PC-9 (cell line): ENCODE measurements around the gene ZBTB8B. TPM values are rescaled to one million over a fixed set of nuclear protein-coding genes. Genes with fewer than 3 reads are reported as not detected.
"Not testable (repeated sequence)": the region's sequence is repeated elsewhere in the genome, so short reads cannot be mapped to it uniquely, and the experiment has no call there.

Experiments
- BruUV-seq: library from RNA; stranded (reverse); fragments of 400-500 nt; replicated peaks from 2 replicates; lab custom pipeline; 2021; lab: Mats Ljungman, UMichigan
- CTCF ChIA-PET: fragments of 300-600 bp; sonication (Branson Sonifier 250); formaldehyde crosslinking; loops from one replicate; lab custom pipeline; 2022; ENCODE audit warnings: antibody characterized with exemption; lab: Charles Lee
- POLR2A ChIA-PET: fragments of 300-600 bp; sonication (Branson Sonifier 250); formaldehyde crosslinking; loops from one replicate; lab custom pipeline; 2022; ENCODE audit warnings: antibody characterized with exemption; ENCODE audit not compliant: unreplicated experiment; lab: Charles Lee
- DNase-seq, 2 experiments: peaks; one replicate each; pipeline versions ENCODE4 v3.0.0 to v3.0.0-alpha.2; 2015 to 2022; ENCODE audit warnings: mixed read lengths in 1 of 2
- H2AFZ ChIP-seq: fragments of 200-600 bp; sonication (generic); 2 replicates; pipeline ENCODE4 v1.8.1; 2017; ENCODE audit warnings: antibody characterized with exemption
- H3F3A ChIP-seq: fragments of 200-600 bp; sonication (generic); 2 replicates; pipeline ENCODE4 v1.8.1; 2017; ENCODE audit warnings: antibody characterized with exemption, mild to moderate bottlenecking, low read depth; ENCODE audit not compliant: insufficient read depth
- H3K27ac ChIP-seq: fragments of 200-600 bp; sonication (generic); 2 replicates; pipeline ENCODE4 v1.6.1; 2016; ENCODE audit warnings: mixed run types
- H3K27me3 ChIP-seq: fragments of 200-600 bp; sonication (generic); 2 replicates; pipeline ENCODE4 v1.6.1; 2016; ENCODE audit warnings: low read depth, mixed run types; ENCODE audit not compliant: insufficient read depth
- H3K36me3 ChIP-seq: fragments of 200-600 bp; sonication (generic); 2 replicates; pipeline ENCODE4 v1.6.1; 2016; ENCODE audit warnings: low read depth, mixed run types
- H3K4me1 ChIP-seq: fragments of 200-600 bp; sonication (generic); replicated peaks from 2 replicates; pipeline ENCODE4 v1.6.1; 2016; ENCODE audit warnings: mixed run types; ENCODE audit not compliant: insufficient read depth
- H3K4me2 ChIP-seq: fragments of 200-600 bp; sonication (generic); 2 replicates; pipeline ENCODE4 v1.6.1; 2017; ENCODE audit warnings: mixed run types
- H3K4me3 ChIP-seq: fragments of 200-600 bp; sonication (generic); 2 replicates; pipeline ENCODE4 v1.6.1; 2016; ENCODE audit warnings: mixed run types
- H3K79me2 ChIP-seq: fragments of 200-600 bp; sonication (generic); 2 replicates; pipeline ENCODE4 v1.6.1; 2017; ENCODE audit warnings: low read depth, mixed run types
- H3K9me2 ChIP-seq: fragments of 200-600 bp; sonication (generic); 2 replicates; pipeline ENCODE4 v1.8.1; 2017; ENCODE audit warnings: mild to moderate bottlenecking; ENCODE audit not compliant: insufficient read depth
- H3K9me3 ChIP-seq: fragments of 200-600 bp; sonication (generic); 2 replicates; pipeline ENCODE4 v1.8.1; 2016; ENCODE audit warnings: low read depth; ENCODE audit not compliant: insufficient read depth
- H4K20me1 ChIP-seq: fragments of 200-600 bp; sonication (generic); 2 replicates; pipeline ENCODE4 v1.8.1; 2017; ENCODE audit not compliant: insufficient read depth
- CTCF ChIP-seq: fragments of 200-600 bp; sonication (generic); conservative IDR thresholded peaks from 2 replicates; pipeline ENCODE4 v1.6.1; 2017; ENCODE audit warnings: mixed run types, antibody characterized with exemption, mild to moderate bottlenecking, moderate library complexity
- EZH2 ChIP-seq: fragments of 200-600 bp; sonication (generic); IDR thresholded peaks from 2 replicates; pipeline ENCODE4 v1.8.0; 2017; ENCODE audit warnings: antibody characterized with exemption, low read depth
- intact Hi-C: fragments of 100-400 bp; cut with micrococcal nuclease; formaldehyde crosslinking; loops from one replicate; pipeline ENCODE4 v1.10.0; 2022; ENCODE audit not compliant: unreplicated experiment
- total RNA-seq: library from RNA; stranded (reverse); gene quantifications from 2 replicates; pipeline ENCODE4 v1.2.3, GENCODE V29; 2021

ZBTB8B gene
- total RNA-seq, 1 experiment from 2014 or later = 0.09 TPM

- H3K27me3 ChIP-seq = peaks cover 63% of the 10 kb centered on the region
- H2AFZ ChIP-seq = no peak overlapping the region
- DNase-seq = no peak
- H3K4me2 ChIP-seq = no peak overlapping the region
- no TSS peak for BruUV-seq
- H3K79me2 ChIP-seq = no peaks in the 10 kb centered on the region
- no peaks in the 10 kb centered on the region for H3F3A ChIP-seq
- no peak overlapping the region for H3K27ac ChIP-seq
- intact Hi-C loops = no loop called here
- ChIA-PET POLR2A (no interaction called here), CTCF (no interaction called here)
- no peaks in the 10 kb centered on the region for H3K9me3 ChIP-seq
- H3K9me2 ChIP-seq = no peaks in the 10 kb centered on the region
- no peak for TF ChIP-seq EZH2
- no peak for TF ChIP-seq CTCF
- no peaks in the 10 kb centered on the region for H3K36me3 ChIP-seq
- no peaks in the 10 kb centered on the region for H3K4me1 ChIP-seq
- no peak overlapping the region for H3K4me3 ChIP-seq
- H4K20me1 ChIP-seq = no peaks in the 10 kb centered on the region
Observed at GRCh38 chr1:32427264-32427963, 37.5 kb upstream of the ZBTB8B start.

GRCh38 chr1:32431736-32432400, 33.0 kb upstream of the ZBTB8B start:
- Histone ChIP-seq H3K27me3 (peaks cover 43% of the 10 kb centered on the region), H3K79me2 (no peaks in the 10 kb centered on the region), H3K4me1 (no peaks in the 10 kb centered on the region), H3K36me3 (no peaks in the 10 kb centered on the region), H3K9me2 (no peaks in the 10 kb centered on the region), H2AFZ (no peak overlapping the region), H3K4me3 (no peak overlapping the region), H3K27ac (no peak overlapping the region), H3K4me2 (no peak overlapping the region), H3K9me3 (no peaks in the 10 kb centered on the region), H3F3A (no peaks in the 10 kb centered on the region), H4K20me1 (no peaks in the 10 kb centered on the region)
- no peak for DNase-seq
- TF ChIP-seq EZH2 (no peak), CTCF (no peak)
- ChIA-PET CTCF (interaction anchor here (0.6 kb wide), 1 partner anchor 78 kb away, joined by 11 read pairs; no protein-coding TSS in a partner anchor), POLR2A (interaction anchor here (0.7 kb wide), 2 partner anchors 156 to 636 kb away, joined by 3 to 15 read pairs; no protein-coding TSS in a partner anchor)
- intact Hi-C loops = no loop called here
- no TSS peak for BruUV-seq

DNA sequence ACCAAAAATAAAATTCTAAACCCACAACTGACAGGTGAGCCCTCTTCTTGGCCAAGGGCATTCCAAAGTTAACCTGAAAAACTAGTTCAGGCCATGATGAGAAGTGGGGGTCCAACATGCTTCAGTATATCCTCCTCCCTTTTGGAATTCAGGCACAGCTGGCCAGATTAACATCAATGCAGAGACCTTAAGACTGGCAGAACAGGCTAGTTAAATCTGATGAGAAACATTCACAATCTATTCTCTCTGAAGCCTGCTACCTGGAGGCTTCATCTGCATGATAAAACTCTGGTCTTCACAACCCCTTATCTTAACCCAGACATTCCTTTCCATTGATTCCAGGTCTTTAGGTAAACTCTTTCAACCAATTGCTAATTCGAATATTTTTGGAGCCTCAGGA, 26.7 kb upstream of the ZBTB8B start:
- Histone ChIP-seq H3K4me3 (no peak overlapping the region), H3K4me1 (no peaks in the 10 kb centered on the region), H3K27me3 (peaks cover 36% of the 10 kb centered on the region), H3K79me2 (no peaks in the 10 kb centered on the region), H4K20me1 (no peaks in the 10 kb centered on the region), H3K9me3 (no peaks in the 10 kb centered on the region), H3F3A (no peaks in the 10 kb centered on the region), H2AFZ (no peak overlapping the region), H3K27ac (no peak overlapping the region), H3K36me3 (no peaks in the 10 kb centered on the region), H3K9me2 (no peaks in the 10 kb centered on the region), H3K4me2 (no peak overlapping the region)
- ChIA-PET POLR2A (no interaction called here), CTCF (no interaction called here)
- TF ChIP-seq CTCF (no peak), EZH2 (no peak)
- no peak for DNase-seq
- BruUV-seq = no TSS peak
- intact Hi-C loops = no loop called here

DNA sequence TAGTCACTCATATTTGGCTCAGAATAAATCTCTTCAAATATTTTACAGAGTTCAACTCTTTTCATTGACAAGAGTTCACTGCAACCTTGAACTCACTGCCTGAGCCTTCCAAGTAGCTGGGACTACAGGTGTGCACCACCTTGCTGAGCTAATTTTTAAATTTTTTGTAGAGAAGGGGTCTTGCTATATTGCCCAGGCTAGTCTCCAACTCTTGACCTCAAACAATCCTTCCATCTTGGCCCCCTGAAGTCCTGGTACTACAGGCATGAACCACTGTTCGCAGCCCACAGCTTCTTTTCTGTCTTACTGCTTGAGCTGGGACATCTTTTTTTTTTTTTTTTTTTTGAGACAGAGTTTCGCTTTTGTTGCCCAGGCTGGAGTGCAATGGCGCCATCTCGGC, 26.1 kb upstream of the ZBTB8B start:
- H2AFZ ChIP-seq, H3K9me2 ChIP-seq, H3K27ac ChIP-seq, CTCF ChIA-PET, intact Hi-C loops, H3K9me3 ChIP-seq, H3K4me2 ChIP-seq, BruUV-seq, H3F3A ChIP-seq, DNase-seq, H3K4me3 ChIP-seq, POLR2A ChIA-PET, H3K79me2 ChIP-seq, H3K4me1 ChIP-seq, H4K20me1 ChIP-seq, H3K36me3 ChIP-seq: not testable (repeated sequence)
- peaks cover 32% of the 10 kb centered on the region for H3K27me3 ChIP-seq

- H3F3A ChIP-seq, H3K9me2 ChIP-seq, DNase-seq, H2AFZ ChIP-seq, H3K36me3 ChIP-seq, CTCF ChIA-PET, H3K27ac ChIP-seq, POLR2A ChIA-PET, H3K79me2 ChIP-seq, H3K4me3 ChIP-seq, H3K4me1 ChIP-seq, H3K9me3 ChIP-seq, H3K4me2 ChIP-seq, H4K20me1 ChIP-seq, BruUV-seq: not testable (repeated sequence)
- H3K27me3 ChIP-seq = peaks cover 30% of the 10 kb centered on the region
- intact Hi-C loops = loop anchor here (10.0 kb wide), 2 partner anchors 173 to 433 kb away; partner anchors contain the start of gene FNDC5
Observed at GRCh38 chr1:32441467-32441866, 23.4 kb upstream of the ZBTB8B start.
